ENCODE results near the gene HIF1A.

HIF1A gene

GRCh38 chr14:61737915-61738314, 42.6 kb downstream of the HIF1A start:
- Histone ChIP-seq H3K36me3 (ENCODE audit: control insufficient read depth, low read length) (peaks cover 93% of the 10 kb centered on the region), H3K9me3 (ENCODE audit: control insufficient read depth, insufficient read depth, low read length) (no peaks in the 10 kb centered on the region), H3F3A (ENCODE audit: control insufficient read depth, insufficient read depth) (peaks cover 16% of the 10 kb centered on the region; the same call in 1 of the 2 replicates), H3K4me2 (ENCODE audit: low read length) (no peak overlapping the region), H3K4me3 (ENCODE audit: low read length) (no peak overlapping the region), H4K20me1 (ENCODE audit: control insufficient read depth, insufficient read depth, low read depth, low read length) (no peaks in the 10 kb centered on the region), H3K27ac (ENCODE audit: low read depth, low read length) (no peak overlapping the region), H3K4me1 (ENCODE audit: control insufficient read depth, low read length) (peaks cover 28% of the 10 kb centered on the region), H3K9me2 (replicated peaks; ENCODE audit: control insufficient read depth, low read length) (no peaks in the 10 kb centered on the region), H3K79me2 (ENCODE audit: control insufficient read depth, low read length) (peaks cover 77% of the 10 kb centered on the region), H3K27me3 (ENCODE audit: control insufficient read depth, low read length) (no peaks in the 10 kb centered on the region)
- TF ChIP-seq CTCF (IDR thresholded peaks at IDR 0.05; ENCODE audit: low read depth, low read length, poor library complexity, severe bottlenecking), result no peak
- TF ChIP-seq EZH2phosphoT487 (IDR thresholded peaks at IDR 0.05; ENCODE audit: borderline replicate concordance, low read length), result no peak

GRCh38 chr14:61739133-61739532, 43.8 kb downstream of the HIF1A start:
- no peak for TF ChIP-seq CTCF (IDR thresholded peaks at IDR 0.05; ENCODE audit: low read depth, low read length, poor library complexity, severe bottlenecking)
- no peak for TF ChIP-seq EZH2phosphoT487 (IDR thresholded peaks at IDR 0.05; ENCODE audit: borderline replicate concordance, low read length)
- Histone ChIP-seq H3K4me1 (ENCODE audit: control insufficient read depth, low read length) (peaks cover 28% of the 10 kb centered on the region), H3K4me3 (ENCODE audit: low read length) (no peak overlapping the region), H4K20me1 (ENCODE audit: control insufficient read depth, insufficient read depth, low read depth, low read length) (no peaks in the 10 kb centered on the region), H3K27ac (ENCODE audit: low read depth, low read length) (no peak overlapping the region), H3K27me3 (ENCODE audit: control insufficient read depth, low read length) (no peaks in the 10 kb centered on the region), H3K79me2 (ENCODE audit: control insufficient read depth, low read length) (peaks cover 80% of the 10 kb centered on the region), H3K9me2 (replicated peaks; ENCODE audit: control insufficient read depth, low read length) (no peaks in the 10 kb centered on the region), H3K9me3 (ENCODE audit: control insufficient read depth, insufficient read depth, low read length) (no peaks in the 10 kb centered on the region), H3F3A (ENCODE audit: control insufficient read depth, insufficient read depth) (peaks cover 17% of the 10 kb centered on the region; the same call in 1 of the 2 replicates), H3K36me3 (ENCODE audit: control insufficient read depth, low read length) (peaks cover 94% of the 10 kb centered on the region), H3K4me2 (ENCODE audit: low read length) (no peak overlapping the region)

- Histone ChIP-seq H3K9me2 (replicated peaks; ENCODE audit: control insufficient read depth, low read length) (no peaks in the 10 kb centered on the region), H3K79me2 (ENCODE audit: control insufficient read depth, low read length) (peaks cover 85% of the 10 kb centered on the region), H3K27me3 (ENCODE audit: control insufficient read depth, low read length) (no peaks in the 10 kb centered on the region), H3K4me1 (ENCODE audit: control insufficient read depth, low read length) (peaks cover 36% of the 10 kb centered on the region), H3K27ac (ENCODE audit: low read depth, low read length) (no peak overlapping the region), H3K9me3 (ENCODE audit: control insufficient read depth, insufficient read depth, low read length) (no peaks in the 10 kb centered on the region), H3K4me3 (ENCODE audit: low read length) (no peak overlapping the region), H4K20me1 (ENCODE audit: control insufficient read depth, insufficient read depth, low read depth, low read length) (peaks cover 3% of the 10 kb centered on the region; the same call in 1 of the 2 replicates), H3K36me3 (ENCODE audit: control insufficient read depth, low read length) (peaks cover 94% of the 10 kb centered on the region), H3K4me2 (ENCODE audit: low read length) (no peak overlapping the region), H3F3A (ENCODE audit: control insufficient read depth, insufficient read depth) (peaks cover 39% of the 10 kb centered on the region)
- TF ChIP-seq CTCF (IDR thresholded peaks at IDR 0.05; ENCODE audit: low read depth, low read length, poor library complexity, severe bottlenecking) (no peak), EZH2phosphoT487 (IDR thresholded peaks at IDR 0.05; ENCODE audit: borderline replicate concordance, low read length) (no peak)
These were observed 47.1 kb downstream of the HIF1A start for GRCh38 chr14:61742371-61742770.
